Kidney (tissue), 14 donors: ENCODE measurements around the gene INCA1. TPM values are rescaled to one million over a fixed set of nuclear protein-coding genes. Genes with fewer than 3 reads are reported as not detected.

Experiments used
- DNase-seq, 5 donors: peaks; one replicate each; pipeline ENCODE4 v3.0.0-alpha.2; 2013 to 2020
- FAIRE-seq: peaks from 2 replicates; lab custom pipeline; 2012; peaks lifted over from hg19 to GRCh38; lab: Jason Lieb, UNC
- H3K27ac ChIP-seq, 2 donors: one replicate each; pipeline ENCODE4 v1.7.0; 2013; ENCODE audit warnings: low read depth in 2 of 2, low read length in 2 of 2, inconsistent platforms in 1 of 2
- H3K27me3 ChIP-seq: one replicate; pipeline ENCODE4 v1.7.1; 2013; ENCODE audit warnings: low read length, inconsistent platforms; ENCODE audit not compliant: control insufficient read depth, insufficient read depth
- H3K36me3 ChIP-seq, 3 donors: one replicate each; pipeline versions ENCODE4 v1.7.0 to v1.7.1; 2013; ENCODE audit warnings: low read length in 3 of 3, control low read depth in 1 of 3, inconsistent platforms in 1 of 3; ENCODE audit not compliant: insufficient read depth in 3 of 3, control insufficient read depth in 2 of 3
- H3K4me1 ChIP-seq, 3 donors: one replicate each; pipeline versions ENCODE4 v1.7.0 to v1.7.1; 2013; ENCODE audit warnings: low read length in 3 of 3, inconsistent platforms in 1 of 3, low read depth in 1 of 3; ENCODE audit not compliant: control insufficient read depth in 2 of 3, insufficient read depth in 2 of 3
- H3K4me3 ChIP-seq, 3 donors: one replicate each; pipeline versions ENCODE4 v1.7.0 to v1.8.1; 2013; ENCODE audit warnings: low read length in 3 of 3, control low read depth in 1 of 3, inconsistent platforms in 1 of 3
- H3K9ac ChIP-seq, 3 donors: one replicate each; pipeline versions ENCODE4 v1.7.0 to v1.7.1; 2013; ENCODE audit warnings: low read length in 3 of 3, control low read depth in 1 of 3, inconsistent platforms in 1 of 3
- H3K9me3 ChIP-seq, 3 donors: one replicate each; pipeline versions ENCODE4 v1.7.0 to v1.7.1; 2013; ENCODE audit warnings: low read length in 3 of 3, control low read depth in 1 of 3, inconsistent platforms in 1 of 3; ENCODE audit not compliant: control insufficient read depth in 2 of 3, insufficient read depth in 1 of 3
- CTCF ChIP-seq: IDR thresholded peaks from 3 replicates; pipeline ENCODE4 v1.5.1; 2012; ENCODE audit warnings: mild to moderate bottlenecking, moderate library complexity, borderline replicate concordance; ENCODE audit not compliant: insufficient read depth; ENCODE audit errors: extremely low read depth
- intact Hi-C: fragments of 100-400 bp; cut with DNase I; formaldehyde crosslinking; loops from one replicate; pipeline ENCODE4 v1.11.1; 2022
- polyA plus RNA-seq: library from polyadenylated mRNA; stranded (reverse); fragments of 350-450 nt; fragmentation: Illumina TruSeq; extraction: RNeasy Lipid Tissue Mini Kit (QIAGEN cat#74804); gene quantifications from one replicate; pipeline ENCODE4 v1.2.3, GENCODE V29; 2014; ENCODE audit warnings: low read depth, low replicate concordance; ENCODE audit not compliant: insufficient read depth
- total RNA-seq: library from RNA; stranded (reverse); fragmentation: NEBNext Ultra II Directional; extraction: Animal tissue kit (Norgen Biotek cat#: 25700); gene quantifications from one replicate; pipeline ENCODE4 v1.2.1, GENCODE V29; 2021
- donor health status: control.
- donor health status: control.
- donor health status: control.
- donor health status: control.
- donor health status: control.
- donor health status: DM: yes; HTN: yes; CAD: no.
- donor health status: Normal renal cell carcinoma (clear cell type).

The INCA1 gene
- total and polyA plus RNA-seq, 2 donors from 2014 or later: 1.5 to 1.6 TPM

- no peak overlapping the region for H3K9ac ChIP-seq
- intact Hi-C loops: no loop called here
- H3K36me3 ChIP-seq: peaks cover 0 to 43% (median 28%) of the 10 kb centered on the region in 3 donors
- no peaks in the 10 kb centered on the region for H3K9me3 ChIP-seq
- H3K27ac ChIP-seq: no peak overlapping the region
- no peaks in the 10 kb centered on the region for H3K27me3 ChIP-seq
- FAIRE-seq: no peak
- H3K4me3 ChIP-seq: no peak overlapping the region
- DNase-seq: peak in 4 of 5 donors; percentile 22 to 92 (median 74)
- H3K4me1 ChIP-seq: peaks cover 0 to 5% (median 0%) of the 10 kb centered on the region in 3 donors
- TF ChIP-seq CTCF: peak; percentile 69
Measured at GRCh38 chr17:4980644-4981216, 16.6 kb downstream of the INCA1 start.

- H3K4me1 ChIP-seq: peaks cover 0 to 5% (median 2%) of the 10 kb centered on the region in 3 donors
- no peaks in the 10 kb centered on the region for H3K9me3 ChIP-seq
- H3K27me3 ChIP-seq: no peaks in the 10 kb centered on the region
- DNase-seq: no peak
- TF ChIP-seq CTCF: no peak
- no peak overlapping the region for H3K27ac ChIP-seq
- peaks cover 0 to 39% (median 31%) of the 10 kb centered on the region in 3 donors for H3K36me3 ChIP-seq
- H3K4me3 ChIP-seq: no peak overlapping the region
- H3K9ac ChIP-seq: no peak overlapping the region
- intact Hi-C loops: no loop called here
- FAIRE-seq: no peak
Measured at GRCh38 chr17:4978726-4979125, 18.6 kb downstream of the INCA1 start.

- Histone ChIP-seq H3K9me3 (no peaks in the 10 kb centered on the region), H3K27ac (no peak overlapping the region), H3K4me3 (no peak overlapping the region), H3K4me1 (peaks cover 3 to 14% (median 4%) of the 10 kb centered on the region in 3 donors), H3K36me3 (peaks cover 0 to 38% (median 27%) of the 10 kb centered on the region in 3 donors), H3K9ac (no peak overlapping the region), H3K27me3 (no peaks in the 10 kb centered on the region)
- FAIRE-seq (no peak), DNase-seq (peak in 1 of 5 donors; percentile 40)
- no peak for TF ChIP-seq CTCF
- intact Hi-C loops: no loop called here
Measured at GRCh38 chr17:4974115-4974670, 23.1 kb downstream of the INCA1 start.
